GM18505 (cell line): Measurements from ENCODE around the gene GCH1.

Experiments used
- ATAC-seq: cut with Tn5 transposase; IDR thresholded peaks from one replicate; pipeline ENCODE4 v1.9.1; 2021; ENCODE audit not compliant: unreplicated experiment
- POLR2A ChIP-seq: IDR thresholded peaks from 4 replicates; pipeline ENCODE4 v1.6.1; 2011; ENCODE audit warnings: borderline replicate concordance; ENCODE audit not compliant: insufficient read depth, insufficient read length; ENCODE audit errors: extremely low read depth

GCH1 gene

DNA sequence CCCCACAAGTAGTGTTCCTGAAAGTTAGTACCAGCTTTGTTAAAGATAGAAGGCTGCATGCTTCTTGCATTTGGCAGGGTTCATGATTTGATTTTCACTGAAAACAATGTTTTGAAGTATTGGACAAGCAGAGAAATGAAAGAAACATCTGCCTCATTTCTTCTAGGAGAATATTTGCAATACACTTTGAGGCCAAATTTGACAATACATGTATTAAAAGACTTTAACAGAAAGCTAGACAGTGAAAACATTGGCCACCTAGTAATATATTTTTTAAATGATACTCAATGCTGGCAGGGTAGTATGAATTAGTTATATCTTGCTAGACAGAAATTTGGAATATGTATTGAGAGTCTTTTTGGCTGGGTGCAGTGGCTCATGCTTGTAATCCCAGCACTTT lies 68.5 kb downstream of the GCH1 start:
- TF ChIP-seq POLR2A, result no peak
- ATAC-seq, result no peak

DNA sequence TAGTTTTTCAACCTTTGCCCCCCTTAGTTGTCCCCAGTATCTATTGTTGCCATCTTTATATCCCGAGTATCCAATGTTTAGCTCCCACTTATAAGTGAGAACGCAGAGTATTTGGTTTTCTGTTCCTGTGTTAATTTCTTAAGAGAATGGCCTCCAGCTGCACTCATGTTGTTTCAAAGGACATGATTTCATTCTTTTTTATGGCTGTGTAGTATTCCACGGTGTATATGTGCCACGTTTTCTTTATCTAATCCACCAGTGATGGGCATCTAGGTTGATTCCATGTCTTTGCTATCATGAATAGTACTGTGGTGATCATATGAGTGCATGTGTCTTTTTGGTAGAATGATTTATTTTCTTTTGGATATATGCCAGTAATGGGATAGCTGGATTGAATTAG lies 72.0 kb downstream of the GCH1 start:
- TF ChIP-seq POLR2A, result no peak
- no peak for ATAC-seq

DNA sequence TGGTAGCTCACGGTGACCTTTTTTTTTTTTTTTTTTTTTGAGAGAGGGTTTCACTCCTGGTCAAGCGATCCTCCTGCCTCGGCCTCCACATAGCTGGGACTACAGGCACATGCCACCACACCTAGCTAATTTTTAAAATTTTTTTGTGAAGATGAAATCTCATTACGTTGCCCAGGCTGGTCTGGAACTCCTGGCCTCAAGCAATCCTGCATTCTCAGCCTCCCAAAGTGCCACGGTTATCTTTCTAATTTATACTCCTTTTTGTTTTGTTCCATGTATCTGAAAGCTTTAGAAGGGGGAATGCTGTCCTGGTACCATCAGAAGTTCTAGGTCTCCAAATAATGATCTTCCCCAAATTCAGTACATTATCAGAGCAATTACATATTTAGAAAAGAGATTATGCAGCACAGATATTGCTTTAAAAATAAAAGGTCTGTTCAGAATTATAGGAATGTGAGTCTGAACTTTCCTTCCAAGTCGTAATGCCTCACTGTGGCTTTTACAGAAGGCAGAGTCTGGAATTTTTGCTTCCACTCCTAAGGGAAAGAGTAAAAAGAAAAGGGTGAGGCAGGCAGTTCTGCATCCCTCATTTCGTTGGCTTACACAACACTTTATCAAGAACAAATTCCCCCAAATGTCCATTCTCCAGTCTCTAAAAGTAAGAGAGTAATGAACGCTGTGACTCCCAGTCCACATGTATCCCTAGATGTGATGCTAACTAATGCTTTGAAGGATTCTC lies 73.0 kb downstream of the GCH1 start:
- no peak for ATAC-seq

DNA sequence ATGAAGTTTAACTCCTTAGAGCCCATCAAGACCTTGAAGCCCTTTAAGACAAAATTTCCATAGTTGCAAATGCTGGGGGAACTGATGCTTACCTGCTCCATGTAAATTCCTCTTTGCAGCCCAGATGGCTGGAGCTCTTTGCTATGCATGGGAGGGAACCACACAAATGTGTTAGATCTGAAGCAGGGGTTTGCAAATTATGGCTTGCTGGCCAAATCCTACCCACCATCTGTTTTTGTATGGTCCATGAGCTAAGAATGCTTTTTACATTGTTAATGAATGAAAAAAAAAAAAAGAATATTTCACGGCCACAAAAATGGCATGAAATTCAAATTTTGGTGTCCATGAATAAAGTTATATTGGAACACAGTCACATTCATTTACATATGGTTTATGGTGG lies 74.6 kb downstream of the GCH1 start:
- ATAC-seq, result no peak
- TF ChIP-seq POLR2A, result no peak

More for the DNA sequence above, 73.0 kb downstream of the GCH1 start:
- no peak for TF ChIP-seq POLR2A

DNA sequence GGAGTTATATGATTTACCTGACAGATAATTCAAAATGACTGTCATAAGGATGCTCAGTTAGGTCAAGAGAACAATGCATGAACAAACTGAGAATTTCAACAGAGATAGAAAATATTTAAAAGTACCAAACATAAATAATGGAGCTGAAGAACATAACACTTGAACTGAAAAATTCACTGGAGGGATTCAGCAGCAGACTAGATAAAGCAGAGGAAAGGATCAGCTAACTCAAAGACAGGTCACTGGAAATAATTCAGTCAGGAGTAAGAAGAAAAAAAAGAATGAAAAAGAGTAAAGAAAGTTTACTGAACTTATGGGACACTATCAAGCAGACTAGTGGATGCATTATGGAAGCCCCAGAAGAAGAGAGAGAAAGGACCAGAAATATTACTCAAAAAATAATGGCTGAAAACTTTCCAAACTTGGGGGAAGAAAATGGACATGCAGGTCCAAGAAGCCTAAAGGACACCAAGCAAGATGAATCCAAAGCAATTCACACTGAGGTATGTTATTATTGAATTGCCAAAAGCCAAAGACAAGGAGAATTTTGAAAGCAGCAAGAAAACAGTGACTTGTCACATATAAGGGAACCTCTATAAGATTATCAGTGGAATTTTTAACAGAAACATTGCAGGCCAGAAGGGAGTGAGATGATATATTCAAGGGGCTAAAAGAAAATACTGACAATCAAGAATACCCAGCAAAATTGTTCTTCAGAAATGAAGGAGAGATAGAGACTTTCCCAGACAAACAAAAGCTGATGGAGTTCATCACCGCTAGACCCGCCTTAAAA lies 78.7 kb downstream of the GCH1 start:
- TF ChIP-seq POLR2A, result no peak
- ATAC-seq, result no peak

DNA sequence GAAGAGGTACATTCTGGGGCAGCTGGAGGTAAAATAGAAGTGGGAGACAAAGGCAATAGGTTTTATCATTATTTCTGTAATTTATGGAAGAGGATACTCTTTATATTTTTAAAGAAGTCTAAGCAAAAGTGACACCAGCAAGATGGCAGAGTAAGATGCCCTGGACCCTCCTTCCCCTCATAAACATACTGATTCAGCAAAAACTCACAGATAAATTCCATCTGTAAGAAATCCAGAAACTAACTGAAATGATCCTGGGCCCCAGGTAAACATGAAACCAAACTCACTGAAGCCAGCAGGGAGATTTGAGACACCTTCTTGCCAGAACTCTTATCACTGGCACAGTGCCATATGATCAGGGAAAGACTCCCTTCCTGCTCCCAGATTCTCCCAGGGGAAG lies 79.9 kb downstream of the GCH1 start:
- no peak for ATAC-seq
- TF ChIP-seq POLR2A, result no peak

DNA sequence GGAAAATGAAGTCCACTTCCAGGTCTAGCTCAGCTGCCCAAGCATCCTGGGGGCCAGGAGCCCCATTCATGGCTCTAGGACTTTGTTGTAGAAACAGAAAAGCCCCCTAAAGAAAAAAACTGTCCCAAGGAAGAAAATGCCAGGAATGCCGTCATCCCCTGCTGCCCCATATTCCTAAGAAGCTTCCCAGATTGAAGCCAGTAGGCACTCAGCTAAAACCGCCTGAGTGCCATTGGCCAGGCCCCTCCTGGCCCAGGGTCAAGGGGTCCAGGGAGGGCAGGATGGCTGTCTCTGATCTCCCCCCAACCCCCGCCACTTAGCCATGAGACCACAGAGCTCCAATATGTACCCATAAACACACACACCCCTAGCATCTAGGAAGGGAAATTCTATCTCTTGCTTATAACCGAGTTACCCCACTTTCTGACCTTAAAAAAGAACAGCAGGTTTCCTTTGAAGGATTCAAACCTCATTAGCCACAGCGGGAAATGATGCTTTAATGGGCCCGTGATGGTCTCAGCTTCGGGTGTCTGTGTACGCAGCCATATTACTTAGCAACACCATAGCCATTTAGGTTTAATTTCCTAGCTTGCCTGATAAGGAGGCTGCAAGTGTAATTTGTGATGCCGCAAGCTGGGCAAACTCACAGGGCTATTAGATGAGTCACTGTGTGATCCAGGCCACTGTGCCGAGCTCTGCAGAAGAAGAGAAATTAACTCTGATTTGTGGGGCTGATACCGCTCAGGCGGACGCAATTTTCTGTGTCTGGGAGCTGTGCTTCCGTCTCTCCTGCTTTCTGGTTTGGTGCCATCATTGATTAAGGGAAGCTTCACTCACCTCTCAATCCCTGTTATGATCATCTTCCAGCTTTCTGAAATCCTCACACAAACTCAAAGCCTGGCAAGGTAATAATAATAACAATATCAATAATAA lies 84.2 kb downstream of the GCH1 start:
- ATAC-seq, result no peak

DNA sequence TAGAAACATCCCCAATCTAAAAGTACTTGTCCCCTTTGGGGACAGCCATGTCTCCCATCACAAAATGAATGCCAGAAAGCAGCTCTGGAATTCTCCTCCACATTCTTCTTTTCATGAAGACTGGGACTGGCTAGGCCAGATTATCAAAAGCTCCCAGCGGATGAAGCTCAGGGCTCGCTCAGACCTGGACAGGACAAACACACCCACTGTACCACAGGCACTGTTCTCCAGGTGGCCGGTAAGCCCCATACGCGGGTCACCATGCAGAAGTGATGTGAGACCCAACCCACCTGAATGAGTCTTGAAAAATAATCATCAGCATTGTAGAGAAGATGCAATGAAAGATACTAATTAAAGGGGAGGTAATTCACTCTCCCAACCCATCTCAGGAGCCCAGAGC lies 85.1 kb downstream of the GCH1 start:
- no peak for ATAC-seq
- no peak for TF ChIP-seq POLR2A

More for the DNA sequence above, 84.2 kb downstream of the GCH1 start:
- TF ChIP-seq POLR2A, result no peak

DNA sequence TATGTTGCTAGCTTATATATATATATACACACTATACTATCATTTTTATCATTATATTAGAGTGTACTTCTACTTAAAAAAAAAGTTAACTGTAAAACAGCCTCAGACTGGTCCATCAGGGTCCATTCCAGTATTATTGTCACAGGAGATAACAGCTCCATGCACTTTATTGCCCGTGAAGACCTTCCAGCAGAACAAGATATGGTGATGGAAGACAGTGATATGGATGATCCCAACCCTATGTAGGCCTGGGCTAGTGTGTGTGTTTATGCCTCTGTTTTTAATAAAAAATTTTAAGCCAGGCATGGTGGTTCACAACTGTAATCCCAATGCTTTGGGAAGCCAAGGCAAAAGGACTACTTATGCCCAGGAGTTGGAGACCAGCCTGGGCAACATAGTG lies 86.2 kb downstream of the GCH1 start:
- TF ChIP-seq POLR2A, result no peak
- ATAC-seq, result no peak

DNA sequence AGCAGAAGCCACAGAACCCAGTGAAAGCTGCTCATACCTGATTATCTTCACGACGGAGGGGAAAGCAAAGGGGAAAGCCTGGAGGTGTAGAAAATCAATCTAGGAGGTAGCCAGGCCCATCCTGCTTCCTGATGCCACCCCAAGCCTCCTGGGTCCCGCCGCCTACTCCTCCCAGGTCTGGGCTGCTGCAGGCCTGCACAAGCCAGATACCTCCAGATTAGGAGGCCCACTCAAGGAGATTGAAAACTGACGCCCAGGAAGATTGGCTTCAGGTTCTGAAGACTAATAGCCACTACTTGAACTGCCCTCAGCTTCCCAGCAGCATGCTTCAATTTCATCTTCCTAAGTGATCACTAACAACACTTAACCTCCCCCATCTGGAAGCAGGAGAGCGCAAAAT lies 87.1 kb downstream of the GCH1 start:
- ATAC-seq, result no peak
- TF ChIP-seq POLR2A, result no peak

DNA sequence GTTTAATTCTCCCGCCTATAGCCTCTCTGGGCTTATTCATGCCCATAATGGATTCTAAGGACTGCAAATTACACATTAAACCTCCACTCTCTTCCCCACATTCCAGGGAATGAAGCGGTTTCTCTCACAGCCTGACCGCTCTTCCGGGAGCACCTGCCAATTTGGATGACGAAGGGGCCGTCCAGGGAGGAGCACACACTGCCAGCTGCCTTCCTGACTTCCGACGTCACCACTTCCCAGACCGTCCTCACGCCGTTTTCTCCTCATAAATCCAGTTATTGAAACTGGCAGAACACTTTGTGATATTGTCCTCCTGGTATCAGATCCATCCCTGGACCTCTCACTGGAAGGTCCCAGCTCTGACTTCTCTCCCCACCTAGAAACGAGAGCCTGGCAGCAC lies 87.6 kb downstream of the GCH1 start:
- no peak for ATAC-seq
- TF ChIP-seq POLR2A, result no peak

DNA sequence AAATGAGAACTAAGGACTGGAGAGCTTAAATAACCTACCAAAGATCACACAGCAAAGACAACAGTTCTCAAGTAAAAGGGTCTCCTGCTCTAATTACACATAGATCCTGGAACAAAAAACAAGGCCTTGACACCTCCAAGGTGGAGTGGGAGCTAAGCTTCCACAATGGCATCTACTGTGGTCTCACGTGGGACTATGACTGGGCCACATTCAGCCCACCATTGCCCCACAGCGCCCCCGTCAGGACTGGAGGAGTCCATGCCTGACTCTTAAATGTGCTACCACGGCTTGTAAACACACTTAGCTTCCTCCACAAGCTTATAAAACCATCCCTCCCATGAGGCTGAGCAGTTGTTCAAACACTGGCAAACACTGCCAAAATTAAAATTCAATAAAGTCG lies 88.5 kb downstream of the GCH1 start:
- TF ChIP-seq POLR2A, result no peak
- ATAC-seq, result no peak

DNA sequence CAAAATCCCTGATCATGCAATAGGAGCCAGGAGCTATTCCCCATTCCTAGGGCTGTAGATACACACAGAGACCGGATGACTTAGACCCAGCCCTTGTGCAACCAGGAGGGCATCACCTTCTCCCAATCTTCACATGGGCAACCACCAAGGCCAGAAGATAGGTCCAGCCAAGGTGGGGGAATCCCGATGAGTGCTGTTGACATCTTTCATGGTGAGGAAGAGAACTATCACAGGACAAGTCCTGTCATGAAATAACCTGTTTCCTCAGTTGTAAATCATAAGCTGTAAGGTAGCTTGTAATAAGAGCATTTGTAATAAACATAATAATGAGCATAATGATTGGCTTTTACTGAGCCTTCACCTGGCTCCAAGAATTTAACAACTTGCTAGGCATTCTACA lies 89.5 kb downstream of the GCH1 start:
- ATAC-seq, result no peak
- TF ChIP-seq POLR2A, result no peak
